ENCODE results near the gene DCAF11. TPM values are rescaled to one million over a fixed set of nuclear protein-coding genes. Genes with fewer than 3 reads are reported as not detected.

The DCAF11 gene
- total RNA-seq, 1 donor from 2014 or later = 83.5 TPM

GRCh38 chr14:24081739-24082211 is 32.8 kb upstream of the DCAF11 start:
- peak overlapping the region; percentile 45 for H3K4me3 ChIP-seq (ENCODE audit: low read depth, low read length)
- no peaks in the 10 kb centered on the region for H3K36me3 ChIP-seq (ENCODE audit: control insufficient read depth, insufficient read depth, low read length)
- peaks cover 8% of the 10 kb centered on the region for H3K27me3 ChIP-seq (ENCODE audit: control insufficient read depth, insufficient read depth, low read length)
- no peak for DNase-seq (ENCODE audit: low read depth)
- no peak for TF ChIP-seq CTCF (IDR thresholded peaks at IDR 0.05; ENCODE audit: insufficient read depth, low read length, severe bottlenecking)
- no peak for FAIRE-seq

- Histone ChIP-seq H3K36me3 (ENCODE audit: control insufficient read depth, insufficient read depth, low read length) (no peaks in the 10 kb centered on the region), H3K27me3 (ENCODE audit: control insufficient read depth, insufficient read depth, low read length) (peaks cover 8% of the 10 kb centered on the region), H3K4me3 (ENCODE audit: low read depth, low read length) (no peak overlapping the region)
- TF ChIP-seq CTCF (IDR thresholded peaks at IDR 0.05; ENCODE audit: insufficient read depth, low read length, severe bottlenecking) = no peak
- FAIRE-seq = no peak
- DNase-seq (ENCODE audit: low read depth) = no peak
Observed at GRCh38 chr14:24082411-24083080, 32.0 kb upstream of the DCAF11 start.

- no peaks in the 10 kb centered on the region for H3K36me3 ChIP-seq (ENCODE audit: control insufficient read depth, insufficient read depth, low read length)
- FAIRE-seq (no peak), DNase-seq (ENCODE audit: low read depth) (no peak)
- TF ChIP-seq CTCF (IDR thresholded peaks at IDR 0.05; ENCODE audit: insufficient read depth, low read length, severe bottlenecking) = no peak
- peaks cover 7% of the 10 kb centered on the region for H3K27me3 ChIP-seq (ENCODE audit: control insufficient read depth, insufficient read depth, low read length)
- no peak overlapping the region for H3K4me3 ChIP-seq (ENCODE audit: low read depth, low read length)
Observed at GRCh38 chr14:24083462-24083861, 31.1 kb upstream of the DCAF11 start.

- Histone ChIP-seq H3K27me3 (ENCODE audit: control insufficient read depth, insufficient read depth, low read length) (peaks cover 5% of the 10 kb centered on the region), H3K4me3 (ENCODE audit: low read depth, low read length) (no peak overlapping the region), H3K36me3 (ENCODE audit: control insufficient read depth, insufficient read depth, low read length) (no peaks in the 10 kb centered on the region)
- no peak for TF ChIP-seq CTCF (IDR thresholded peaks at IDR 0.05; ENCODE audit: insufficient read depth, low read length, severe bottlenecking)
- no peak for FAIRE-seq
- DNase-seq (ENCODE audit: low read depth) = no peak
Observed at GRCh38 chr14:24084440-24084839, 30.1 kb upstream of the DCAF11 start.

- no peaks in the 10 kb centered on the region for H3K36me3 ChIP-seq (ENCODE audit: control insufficient read depth, insufficient read depth, low read length)
- peaks cover 4% of the 10 kb centered on the region for H3K27me3 ChIP-seq (ENCODE audit: control insufficient read depth, insufficient read depth, low read length)
- DNase-seq (ENCODE audit: low read depth) (no peak), FAIRE-seq (no peak)
- TF ChIP-seq CTCF (IDR thresholded peaks at IDR 0.05; ENCODE audit: insufficient read depth, low read length, severe bottlenecking) = no peak
- H3K4me3 ChIP-seq (ENCODE audit: low read depth, low read length) = no peak overlapping the region
Observed at GRCh38 chr14:24085215-24085614, 29.4 kb upstream of the DCAF11 start.

All from bronchial epithelial cell (primary cell).